ENCODE results near the gene ARFGEF3.

ARFGEF3 gene

GRCh38 chr6:138196122-138196738 lies 34.5 kb downstream of the ARFGEF3 start:
- WGBS, 2 experiments (ENCODE audit: insufficient coverage in 2 of 2): 89 to 92% methylated on average over 2 of the region's 3 CpGs
- Histone ChIP-seq H3K27ac (ENCODE audit: low read depth, low read length, severe bottlenecking) (no peak overlapping the region), H3K36me3 (ENCODE audit: control insufficient read depth, insufficient read depth, low read length) (no peaks in the 10 kb centered on the region), H3K4me3 (ENCODE audit: extremely low read depth, insufficient read depth, low read length, poor library complexity, severe bottlenecking) (no peak overlapping the region), H3K4me1 (ENCODE audit: control insufficient read depth, insufficient read depth, low read length, poor library complexity, severe bottlenecking) (no peaks in the 10 kb centered on the region), H3K9me3 (ENCODE audit: control insufficient read depth, low read length) (no peaks in the 10 kb centered on the region)

DNA sequence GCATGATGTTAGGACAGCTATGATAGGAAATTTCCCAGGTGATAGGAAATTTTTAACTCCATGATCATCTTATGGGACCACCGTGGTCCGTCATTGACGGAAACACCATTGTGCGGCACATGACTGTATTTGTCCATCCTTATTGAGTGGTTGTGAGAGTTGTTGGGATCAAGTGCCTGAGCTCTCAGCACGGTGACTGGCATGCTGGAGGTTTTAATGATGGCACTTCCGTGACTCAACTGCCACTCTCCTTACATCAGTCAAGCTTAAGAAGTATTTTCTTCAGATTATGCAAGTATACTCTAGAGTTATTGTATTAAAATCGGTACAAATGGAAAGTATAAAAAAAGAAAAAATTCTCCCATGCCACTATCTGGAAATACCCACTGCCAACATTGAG lies 35.8 kb downstream of the ARFGEF3 start:
- Histone ChIP-seq H3K4me3 (ENCODE audit: extremely low read depth, insufficient read depth, low read length, poor library complexity, severe bottlenecking) (no peak overlapping the region), H3K27ac (ENCODE audit: low read depth, low read length, severe bottlenecking) (no peak overlapping the region), H3K36me3 (ENCODE audit: control insufficient read depth, insufficient read depth, low read length) (no peaks in the 10 kb centered on the region), H3K4me1 (ENCODE audit: control insufficient read depth, insufficient read depth, low read length, poor library complexity, severe bottlenecking) (no peaks in the 10 kb centered on the region), H3K9me3 (ENCODE audit: control insufficient read depth, low read length) (no peaks in the 10 kb centered on the region)
- 60 to 100% methylated on average over 1 to 4 of the region's 7 CpGs for WGBS, 2 experiments (ENCODE audit: insufficient coverage in 2 of 2)

GRCh38 chr6:138198430-138199091 lies 36.8 kb downstream of the ARFGEF3 start:
- H3K4me3 ChIP-seq (ENCODE audit: extremely low read depth, insufficient read depth, low read length, poor library complexity, severe bottlenecking): no peak overlapping the region
- no peaks in the 10 kb centered on the region for H3K36me3 ChIP-seq (ENCODE audit: control insufficient read depth, insufficient read depth, low read length)
- H3K9me3 ChIP-seq (ENCODE audit: control insufficient read depth, low read length): no peaks in the 10 kb centered on the region
- H3K27ac ChIP-seq (ENCODE audit: low read depth, low read length, severe bottlenecking): no peak overlapping the region
- no peaks in the 10 kb centered on the region for H3K4me1 ChIP-seq (ENCODE audit: control insufficient read depth, insufficient read depth, low read length, poor library complexity, severe bottlenecking)
- WGBS, 2 experiments (ENCODE audit: insufficient coverage in 2 of 2): 55 to 66% methylated on average over 5 to 6 of the region's 6 CpGs

DNA sequence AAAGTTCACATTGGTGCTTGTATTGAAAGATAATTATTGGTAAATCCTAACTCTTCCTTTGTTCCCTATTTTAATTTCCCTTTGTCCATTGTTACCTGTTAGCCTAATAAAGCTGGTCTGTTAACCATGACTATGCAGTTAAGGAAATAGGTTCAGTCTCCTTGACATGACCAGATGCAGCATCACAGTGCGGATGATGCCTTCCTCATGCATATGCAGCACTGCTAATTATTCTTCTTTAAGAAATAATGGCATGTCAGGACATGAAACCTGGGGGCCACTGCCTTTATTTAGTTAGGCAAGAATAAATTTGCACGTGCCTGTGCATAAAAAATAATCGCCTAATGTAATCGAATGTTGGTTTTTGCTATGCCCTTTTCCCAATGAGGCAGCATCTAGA lies 40.1 kb downstream of the ARFGEF3 start:
- no peaks in the 10 kb centered on the region for H3K4me1 ChIP-seq (ENCODE audit: control insufficient read depth, insufficient read depth, low read length, poor library complexity, severe bottlenecking)
- 87 to 89% methylated on average over 3 of the region's 4 CpGs for WGBS, 2 experiments (ENCODE audit: insufficient coverage in 2 of 2)
- no peak overlapping the region for H3K4me3 ChIP-seq (ENCODE audit: extremely low read depth, insufficient read depth, low read length, poor library complexity, severe bottlenecking)
- H3K27ac ChIP-seq (ENCODE audit: low read depth, low read length, severe bottlenecking): no peak overlapping the region
- H3K36me3 ChIP-seq (ENCODE audit: control insufficient read depth, insufficient read depth, low read length): no peaks in the 10 kb centered on the region
- H3K9me3 ChIP-seq (ENCODE audit: control insufficient read depth, low read length): no peaks in the 10 kb centered on the region

DNA sequence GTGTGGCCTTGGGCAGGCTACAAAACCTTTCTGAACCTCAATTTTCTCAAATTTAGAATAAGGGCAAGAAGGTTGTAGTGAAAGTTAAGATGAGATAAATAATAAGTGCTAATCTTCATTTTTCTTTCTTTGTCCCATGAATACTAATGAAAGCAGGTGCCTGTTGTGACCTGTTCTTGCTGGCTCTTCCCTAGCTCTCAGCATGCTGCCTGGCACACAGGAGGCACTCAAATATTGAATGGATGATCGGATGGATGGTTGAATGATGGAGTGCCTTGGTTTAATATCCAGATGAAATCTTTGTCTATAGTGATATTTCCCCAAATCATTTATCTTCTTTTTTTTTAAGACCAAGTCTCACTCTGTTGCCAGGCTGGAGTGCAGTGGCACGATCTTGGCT lies 41.6 kb downstream of the ARFGEF3 start:
- no peaks in the 10 kb centered on the region for H3K36me3 ChIP-seq (ENCODE audit: control insufficient read depth, insufficient read depth, low read length)
- H3K4me3 ChIP-seq (ENCODE audit: extremely low read depth, insufficient read depth, low read length, poor library complexity, severe bottlenecking): no peak overlapping the region
- H3K27ac ChIP-seq (ENCODE audit: low read depth, low read length, severe bottlenecking): no peak overlapping the region
- no peaks in the 10 kb centered on the region for H3K4me1 ChIP-seq (ENCODE audit: control insufficient read depth, insufficient read depth, low read length, poor library complexity, severe bottlenecking)
- WGBS, 2 experiments (ENCODE audit: insufficient coverage in 2 of 2): 88% methylated on average over 1 of the region's 2 CpGs; no CpG with 5 or more reads in 1 of the 2 experiments
- no peaks in the 10 kb centered on the region for H3K9me3 ChIP-seq (ENCODE audit: control insufficient read depth, low read length)

DNA sequence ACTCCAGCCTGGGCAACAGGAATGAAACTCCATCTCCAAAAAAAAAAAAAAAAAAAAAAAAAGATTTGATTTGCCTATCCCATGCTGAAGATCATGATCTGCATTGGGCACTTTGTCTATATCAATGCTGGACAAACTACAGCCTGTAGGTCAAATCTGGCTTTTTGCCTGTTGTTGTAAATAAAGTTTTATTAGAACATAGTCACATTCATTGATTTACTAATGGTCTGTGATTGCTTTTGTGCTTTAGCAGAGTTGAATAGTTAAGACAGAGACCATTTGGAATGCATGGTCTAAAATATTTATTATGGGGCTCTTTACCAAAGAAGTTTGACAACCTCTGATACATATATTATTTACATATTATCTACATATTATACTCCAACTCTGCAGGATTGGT lies 42.6 kb downstream of the ARFGEF3 start:
- H3K4me3 ChIP-seq (ENCODE audit: extremely low read depth, insufficient read depth, low read length, poor library complexity, severe bottlenecking): no peak overlapping the region
- H3K27ac ChIP-seq (ENCODE audit: low read depth, low read length, severe bottlenecking): no peak overlapping the region
- H3K36me3 ChIP-seq (ENCODE audit: control insufficient read depth, insufficient read depth, low read length): no peaks in the 10 kb centered on the region
- H3K4me1 ChIP-seq (ENCODE audit: control insufficient read depth, insufficient read depth, low read length, poor library complexity, severe bottlenecking): no peaks in the 10 kb centered on the region
- H3K9me3 ChIP-seq (ENCODE audit: control insufficient read depth, low read length): no peaks in the 10 kb centered on the region

- Histone ChIP-seq H3K4me1 (ENCODE audit: control insufficient read depth, insufficient read depth, low read length, poor library complexity, severe bottlenecking) (no peaks in the 10 kb centered on the region), H3K36me3 (ENCODE audit: control insufficient read depth, insufficient read depth, low read length) (no peaks in the 10 kb centered on the region), H3K9me3 (ENCODE audit: control insufficient read depth, low read length) (no peaks in the 10 kb centered on the region), H3K27ac (ENCODE audit: low read depth, low read length, severe bottlenecking) (no peak overlapping the region), H3K4me3 (ENCODE audit: extremely low read depth, insufficient read depth, low read length, poor library complexity, severe bottlenecking) (no peak overlapping the region)
- WGBS, 2 experiments (ENCODE audit: insufficient coverage in 2 of 2): 100% methylated on average over 1 to 3 of the region's 4 CpGs
Measured at GRCh38 chr6:138204792-138205384, 43.1 kb downstream of the ARFGEF3 start.

DNA sequence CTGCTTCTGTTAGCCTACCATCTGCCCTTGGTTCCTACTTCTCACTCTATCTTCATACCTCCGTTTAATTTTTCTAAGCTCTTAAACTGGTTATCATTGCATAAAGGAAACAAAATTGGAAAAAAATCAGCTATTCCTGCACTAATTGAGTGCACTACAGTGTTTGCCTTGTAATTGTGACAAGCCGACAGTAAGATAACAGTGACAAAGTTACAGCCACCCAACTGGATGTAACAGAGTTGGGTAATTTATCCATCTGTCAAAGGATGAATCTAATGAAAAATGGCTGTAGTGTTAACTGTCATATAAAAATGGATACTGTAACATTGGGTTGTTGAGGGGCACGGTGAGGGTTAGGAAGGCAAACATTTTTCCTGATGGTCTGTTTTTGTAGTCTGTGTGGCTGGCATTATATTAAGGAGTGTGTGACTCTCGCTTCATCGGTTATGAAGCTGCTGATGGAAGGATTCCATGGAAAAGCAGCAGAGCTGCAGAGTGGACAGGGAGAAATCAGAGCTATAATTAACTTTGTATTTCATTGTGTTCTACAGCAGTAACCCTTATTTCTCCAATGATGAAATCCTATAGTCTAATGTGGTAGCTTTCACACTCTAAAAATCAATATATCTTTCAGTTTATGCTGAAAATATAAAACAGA lies 43.8 kb downstream of the ARFGEF3 start:
- H3K4me1 ChIP-seq (ENCODE audit: control insufficient read depth, insufficient read depth, low read length, poor library complexity, severe bottlenecking): no peaks in the 10 kb centered on the region
- H3K4me3 ChIP-seq (ENCODE audit: extremely low read depth, insufficient read depth, low read length, poor library complexity, severe bottlenecking): no peak overlapping the region
- no peaks in the 10 kb centered on the region for H3K36me3 ChIP-seq (ENCODE audit: control insufficient read depth, insufficient read depth, low read length)
- 91 to 100% methylated on average over 3 to 5 of the region's 5 CpGs for WGBS, 2 experiments (ENCODE audit: insufficient coverage in 2 of 2)
- H3K9me3 ChIP-seq (ENCODE audit: control insufficient read depth, low read length): no peaks in the 10 kb centered on the region
- H3K27ac ChIP-seq (ENCODE audit: low read depth, low read length, severe bottlenecking): no peak overlapping the region

GRCh38 chr6:138206862-138207261 lies 45.1 kb downstream of the ARFGEF3 start:
- Histone ChIP-seq H3K27ac (ENCODE audit: low read depth, low read length, severe bottlenecking) (no peak overlapping the region), H3K9me3 (ENCODE audit: control insufficient read depth, low read length) (no peaks in the 10 kb centered on the region), H3K4me1 (ENCODE audit: control insufficient read depth, insufficient read depth, low read length, poor library complexity, severe bottlenecking) (no peaks in the 10 kb centered on the region), H3K36me3 (ENCODE audit: control insufficient read depth, insufficient read depth, low read length) (no peaks in the 10 kb centered on the region), H3K4me3 (ENCODE audit: extremely low read depth, insufficient read depth, low read length, poor library complexity, severe bottlenecking) (no peak overlapping the region)

DNA sequence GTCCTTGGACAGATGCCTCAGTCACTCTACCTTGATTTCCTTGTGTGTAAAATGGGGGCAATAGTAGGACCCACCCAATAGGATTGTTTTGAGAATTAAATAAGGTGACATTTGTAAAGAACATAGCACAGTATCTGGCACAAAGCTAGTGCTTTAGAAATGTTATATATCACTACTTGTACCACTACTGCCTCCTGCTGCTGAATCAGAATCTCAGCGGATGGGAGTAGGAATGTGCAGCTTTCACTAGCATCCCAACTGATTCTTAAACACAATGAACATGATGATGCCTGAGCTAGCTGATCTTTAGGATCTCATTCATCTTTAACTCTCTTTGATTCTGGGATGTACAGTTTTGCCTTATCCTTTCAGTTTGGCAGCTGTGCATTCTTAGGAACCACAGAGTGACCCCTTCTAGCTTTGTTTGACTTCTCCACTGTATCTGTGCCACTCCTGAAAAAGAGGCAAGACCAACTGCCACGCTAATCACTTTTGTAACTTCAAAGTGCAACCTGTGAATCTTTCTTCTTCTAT lies 49.4 kb downstream of the ARFGEF3 start:
- H3K4me3 ChIP-seq (ENCODE audit: extremely low read depth, insufficient read depth, low read length, poor library complexity, severe bottlenecking): no peak overlapping the region
- H3K27ac ChIP-seq (ENCODE audit: low read depth, low read length, severe bottlenecking): no peak overlapping the region
- no peaks in the 10 kb centered on the region for H3K4me1 ChIP-seq (ENCODE audit: control insufficient read depth, insufficient read depth, low read length, poor library complexity, severe bottlenecking)
- no peaks in the 10 kb centered on the region for H3K36me3 ChIP-seq (ENCODE audit: control insufficient read depth, insufficient read depth, low read length)
- whole genome bisulfite sequencing, 2 experiments (ENCODE audit: insufficient coverage in 2 of 2): 100% methylated on average over 1 of the region's 2 CpGs; no CpG with 5 or more reads in 1 of the 2 experiments
- no peaks in the 10 kb centered on the region for H3K9me3 ChIP-seq (ENCODE audit: control insufficient read depth, low read length)
